DMS53 treated with DMSO at 0.1 percent for 48 hours (cell line): ENCODE data around the gene ARAF.

ENCODE experiments used
- DNase-seq: peaks from one replicate; lab custom pipeline; 2025; ENCODE audit not compliant: unreplicated experiment; lab: John Stamatoyannopoulos, UW

ARAF gene

DNA sequence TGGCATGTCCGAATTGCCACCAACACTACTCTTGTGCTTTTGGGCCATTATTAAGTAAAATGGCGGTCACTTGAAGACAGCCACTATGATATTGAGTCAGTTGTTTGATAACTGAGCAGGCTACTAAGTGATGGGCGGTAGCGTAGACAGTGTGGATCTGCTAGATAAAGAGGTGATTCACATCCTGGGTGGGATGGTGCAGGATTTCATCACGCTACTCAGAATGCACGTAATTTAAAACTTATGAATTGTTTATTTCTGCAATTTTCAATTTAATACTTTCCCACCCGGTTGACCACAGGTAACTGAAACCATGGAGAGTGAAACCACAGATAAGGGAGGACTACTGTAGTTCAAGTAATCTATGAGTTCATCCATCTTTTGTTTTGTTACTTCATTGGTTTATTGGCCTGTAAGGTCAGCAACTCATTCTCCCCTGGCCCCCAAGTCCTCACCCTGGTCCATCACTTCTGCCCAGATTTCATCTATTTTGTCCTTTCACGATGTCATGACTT lies 2.9 kb downstream of the ARAF start:
- DNase-seq: no peak

DNA sequence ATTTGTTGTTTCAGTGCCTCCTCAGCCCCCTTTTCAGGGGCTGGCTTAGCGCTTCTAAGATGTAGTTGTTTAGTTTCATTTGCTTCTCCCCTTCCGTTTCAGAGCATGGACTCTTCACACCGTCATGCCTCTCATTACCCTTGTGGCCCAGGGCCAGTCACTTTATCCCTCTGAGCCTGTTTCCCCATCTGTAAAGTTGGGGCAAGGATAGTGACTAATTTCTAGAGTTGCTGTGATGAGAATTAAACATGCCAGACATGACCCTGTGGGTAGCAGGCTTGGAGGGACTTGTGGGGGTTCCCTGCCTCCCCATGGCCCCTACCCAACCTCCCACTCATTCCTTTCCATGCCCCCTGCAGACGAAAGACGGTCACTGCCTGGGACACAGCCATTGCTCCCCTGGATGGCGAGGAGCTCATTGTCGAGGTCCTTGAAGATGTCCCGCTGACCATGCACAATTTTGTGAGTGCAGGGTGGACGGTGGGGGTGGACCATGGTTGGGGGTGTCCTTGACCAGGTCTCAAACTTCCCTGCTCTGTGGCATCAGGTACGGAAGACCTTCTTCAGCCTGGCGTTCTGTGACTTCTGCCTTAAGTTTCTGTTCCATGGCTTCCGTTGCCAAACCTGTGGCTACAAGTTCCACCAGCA lies 3.6 kb downstream of the ARAF start:
- no peak for DNase-seq

DNA sequence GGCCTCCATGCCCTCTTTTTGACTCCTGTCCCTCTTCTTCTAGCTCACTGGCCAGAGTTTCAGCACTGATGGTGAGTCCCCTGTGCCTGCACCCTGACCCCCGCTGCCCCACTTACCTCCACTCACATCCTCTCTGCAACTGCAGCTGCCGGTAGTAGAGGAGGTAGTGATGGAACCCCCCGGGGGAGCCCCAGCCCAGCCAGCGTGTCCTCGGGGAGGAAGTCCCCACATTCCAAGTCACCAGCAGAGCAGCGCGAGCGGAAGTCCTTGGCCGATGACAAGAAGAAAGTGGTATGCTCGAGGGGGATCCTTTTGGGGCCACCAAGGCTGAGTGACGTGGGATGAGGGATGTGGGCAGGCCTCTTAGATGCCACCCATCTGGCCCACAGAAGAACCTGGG lies 5.8 kb downstream of the ARAF start:
- no peak for DNase-seq

DNA sequence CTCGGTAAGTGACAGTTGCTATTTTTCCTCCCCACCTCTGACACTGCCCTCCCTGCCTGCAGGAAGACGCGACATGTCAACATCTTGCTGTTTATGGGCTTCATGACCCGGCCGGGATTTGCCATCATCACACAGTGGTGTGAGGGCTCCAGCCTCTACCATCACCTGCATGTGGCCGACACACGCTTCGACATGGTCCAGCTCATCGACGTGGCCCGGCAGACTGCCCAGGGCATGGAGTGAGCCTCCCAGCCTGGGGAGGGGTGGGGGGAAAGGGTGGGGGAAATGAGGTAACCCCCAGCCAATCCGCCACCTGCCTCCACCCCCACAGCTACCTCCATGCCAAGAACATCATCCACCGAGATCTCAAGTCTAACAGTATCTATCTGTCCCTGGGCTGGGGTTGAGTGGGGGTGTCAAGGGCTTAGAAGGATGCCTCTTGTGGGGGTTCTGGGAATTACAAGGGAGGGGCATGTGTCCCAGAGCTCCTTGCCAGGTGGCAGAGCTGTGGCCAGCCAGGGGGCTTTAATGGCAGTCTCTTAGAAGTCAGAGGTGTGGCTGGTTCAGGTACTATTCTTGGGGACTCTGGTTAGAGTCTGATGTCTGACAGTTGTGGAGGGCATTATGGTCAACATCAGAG lies 7.8 kb downstream of the ARAF start:
- no peak for DNase-seq

DNA sequence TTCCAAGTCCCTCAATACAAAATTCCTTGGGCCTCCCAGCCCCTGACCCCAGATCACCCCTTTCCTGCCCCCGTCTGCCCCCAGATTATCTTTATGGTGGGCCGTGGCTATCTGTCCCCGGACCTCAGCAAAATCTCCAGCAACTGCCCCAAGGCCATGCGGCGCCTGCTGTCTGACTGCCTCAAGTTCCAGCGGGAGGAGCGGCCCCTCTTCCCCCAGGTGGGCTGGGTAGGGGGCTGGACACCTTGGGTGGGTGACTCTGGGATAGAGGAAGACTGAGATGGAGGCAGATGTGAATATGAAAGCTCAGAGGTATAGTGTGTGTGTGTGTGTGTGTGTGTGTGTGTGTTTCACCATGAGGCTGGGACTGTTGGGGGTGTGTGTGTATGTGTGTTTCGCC lies 9.8 kb downstream of the ARAF start:
- DNase-seq: no peak

DNA sequence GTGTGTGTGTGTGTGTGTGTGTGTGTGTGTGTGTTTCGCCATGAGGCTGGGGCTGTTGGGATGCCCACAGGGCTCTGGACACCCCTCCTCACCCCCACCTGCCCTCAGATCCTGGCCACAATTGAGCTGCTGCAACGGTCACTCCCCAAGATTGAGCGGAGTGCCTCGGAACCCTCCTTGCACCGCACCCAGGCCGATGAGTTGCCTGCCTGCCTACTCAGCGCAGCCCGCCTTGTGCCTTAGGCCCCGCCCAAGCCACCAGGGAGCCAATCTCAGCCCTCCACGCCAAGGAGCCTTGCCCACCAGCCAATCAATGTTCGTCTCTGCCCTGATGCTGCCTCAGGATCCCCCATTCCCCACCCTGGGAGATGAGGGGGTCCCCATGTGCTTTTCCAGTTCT lies 10.2 kb downstream of the ARAF start:
- DNase-seq: no peak

DNA sequence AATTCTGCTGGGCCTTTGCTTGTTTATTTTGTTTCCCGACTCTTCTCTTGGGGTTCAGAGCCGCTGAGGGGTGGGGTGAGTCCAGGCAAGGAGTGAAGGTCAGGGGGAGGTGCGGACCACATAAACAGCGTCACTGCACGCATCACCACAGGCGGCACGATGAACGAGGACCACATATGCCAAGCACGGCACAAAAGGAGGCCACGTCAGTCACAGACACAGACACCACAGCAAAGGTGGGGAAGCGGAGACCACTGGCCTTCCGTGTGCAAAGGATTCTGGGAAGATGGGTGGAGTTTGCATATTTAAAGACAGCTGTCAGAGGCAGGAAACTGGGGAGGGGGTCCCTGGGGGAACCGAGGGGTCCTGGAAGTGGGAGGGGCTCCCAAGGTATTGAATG lies 10.9 kb downstream of the ARAF start:
- DNase-seq: no peak

DNA sequence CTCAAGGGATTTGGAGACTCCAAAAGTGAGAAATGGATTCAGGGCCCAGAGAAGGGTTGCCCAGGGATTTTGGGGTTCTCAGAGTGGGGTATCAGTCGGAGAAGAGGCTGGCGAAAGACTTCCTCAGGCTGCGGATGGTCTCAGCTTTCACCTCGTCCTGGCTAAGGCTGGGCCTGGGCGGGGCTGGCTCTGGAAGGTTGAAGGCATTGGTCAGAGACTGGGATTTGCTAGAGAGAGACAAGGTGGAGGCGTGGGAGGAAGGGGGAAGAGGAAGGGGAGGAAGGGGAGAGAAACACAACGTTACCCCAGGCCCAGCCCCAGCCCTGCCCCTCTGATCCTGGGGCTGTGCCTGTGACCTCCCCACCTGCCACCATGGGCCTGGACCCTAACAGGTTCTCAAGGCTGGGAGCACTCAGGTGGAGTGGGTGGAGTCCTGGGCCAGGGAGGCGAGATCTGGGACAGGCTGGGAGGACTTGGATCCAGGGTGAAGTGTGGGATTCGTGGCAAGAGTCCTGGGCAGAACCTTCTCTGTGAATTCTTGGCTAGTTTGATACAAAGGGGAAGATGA lies 11.9 kb downstream of the ARAF start:
- no peak for DNase-seq

DNA sequence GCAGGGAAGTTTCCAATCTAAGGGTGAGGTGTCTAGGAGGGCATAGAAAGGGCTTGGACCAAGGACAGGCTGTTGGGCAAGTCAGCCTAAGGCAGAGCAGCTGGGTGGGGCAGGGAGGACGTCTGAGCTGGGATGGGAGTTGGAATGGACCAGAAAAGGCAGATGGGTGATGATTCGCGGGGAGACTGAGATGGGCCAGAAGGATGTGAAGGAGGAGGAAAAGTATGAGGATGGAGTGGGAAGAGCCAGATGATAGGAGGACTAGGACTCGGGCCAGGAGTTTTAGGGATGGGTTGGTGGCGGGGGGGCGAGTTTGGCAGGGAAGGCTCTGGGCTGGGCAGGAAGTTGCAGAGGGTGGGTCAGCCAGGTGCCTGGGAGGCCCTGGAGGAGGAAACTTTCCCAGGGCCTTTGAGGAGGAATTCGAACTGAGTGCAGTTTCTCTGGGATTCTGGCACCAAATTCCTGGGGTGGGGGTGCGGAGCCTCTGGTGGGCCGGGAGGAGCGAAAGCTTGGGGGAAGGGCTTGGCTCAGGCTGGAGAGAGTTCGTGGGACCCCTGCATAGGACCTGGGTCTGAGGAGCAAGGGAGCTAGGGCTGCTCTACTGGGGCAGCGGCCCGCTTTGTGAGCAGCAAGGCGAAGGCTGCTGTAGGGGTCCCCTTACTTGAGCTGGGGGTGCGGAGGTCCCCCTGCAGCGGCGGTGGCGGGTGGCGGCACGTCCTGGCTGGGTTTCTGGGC lies 12.5 kb downstream of the ARAF start:
- DNase-seq: no peak

DNA sequence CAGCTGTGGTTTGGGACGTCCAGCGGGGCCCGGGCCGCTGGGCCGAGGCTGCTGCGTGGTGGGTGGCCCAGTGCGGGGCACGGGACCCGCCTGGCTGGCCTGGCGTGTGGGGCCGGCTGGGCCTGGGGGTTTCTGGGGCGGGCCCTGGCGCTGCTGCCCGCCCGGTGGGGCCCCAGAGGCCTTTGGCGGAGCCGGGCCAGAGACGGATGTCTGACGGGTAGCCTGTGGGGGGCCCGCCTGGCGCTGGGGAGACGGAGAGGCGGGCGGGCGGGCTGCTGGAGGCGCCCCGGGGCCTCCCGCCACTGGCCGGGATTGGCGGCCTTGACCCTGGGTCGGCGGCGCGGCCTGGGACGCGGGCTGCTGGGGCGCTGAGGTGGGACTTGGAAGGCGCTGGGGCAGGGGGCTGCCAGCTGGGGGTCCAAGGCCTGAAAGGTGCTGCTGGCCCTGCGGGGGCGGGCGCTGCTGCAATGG lies 13.1 kb downstream of the ARAF start:
- no peak for DNase-seq

DNA sequence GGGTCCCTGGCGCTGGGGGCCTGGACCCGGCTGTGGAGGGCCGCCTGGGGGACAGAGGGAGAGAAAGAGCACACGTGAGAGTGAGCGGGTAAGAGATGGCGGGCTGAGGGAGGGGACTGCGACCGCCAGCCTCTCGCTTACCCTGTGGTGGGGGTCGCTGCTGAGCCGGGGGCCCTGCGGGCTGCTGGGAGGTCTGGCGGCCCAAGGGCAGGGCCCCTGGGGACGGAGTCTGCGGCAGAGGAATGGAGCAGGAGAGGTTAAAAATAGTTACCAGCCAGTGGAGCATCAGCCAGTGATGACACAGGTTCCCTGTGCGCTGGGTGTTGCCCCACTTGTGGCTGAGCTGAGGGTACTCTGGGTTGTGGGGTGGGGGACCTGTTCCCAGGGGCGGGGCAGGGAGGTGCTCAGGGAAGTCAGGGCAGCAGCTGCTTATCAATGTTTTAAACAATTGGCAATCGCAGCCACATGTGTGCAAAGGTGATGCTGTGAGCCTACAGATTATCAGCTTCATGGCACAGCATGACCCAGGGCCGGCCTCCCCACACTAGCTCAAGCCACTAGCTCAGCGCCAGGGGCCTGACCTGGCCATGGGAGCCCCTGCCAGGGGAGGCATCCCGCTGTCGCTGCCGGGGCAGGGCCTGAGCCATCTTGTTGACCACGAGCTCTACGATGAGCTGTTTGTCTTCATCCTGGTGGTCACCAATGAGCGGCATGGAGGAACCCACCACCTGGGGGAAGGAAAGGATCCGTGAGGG lies 13.7 kb downstream of the ARAF start:
- DNase-seq: no peak

DNA sequence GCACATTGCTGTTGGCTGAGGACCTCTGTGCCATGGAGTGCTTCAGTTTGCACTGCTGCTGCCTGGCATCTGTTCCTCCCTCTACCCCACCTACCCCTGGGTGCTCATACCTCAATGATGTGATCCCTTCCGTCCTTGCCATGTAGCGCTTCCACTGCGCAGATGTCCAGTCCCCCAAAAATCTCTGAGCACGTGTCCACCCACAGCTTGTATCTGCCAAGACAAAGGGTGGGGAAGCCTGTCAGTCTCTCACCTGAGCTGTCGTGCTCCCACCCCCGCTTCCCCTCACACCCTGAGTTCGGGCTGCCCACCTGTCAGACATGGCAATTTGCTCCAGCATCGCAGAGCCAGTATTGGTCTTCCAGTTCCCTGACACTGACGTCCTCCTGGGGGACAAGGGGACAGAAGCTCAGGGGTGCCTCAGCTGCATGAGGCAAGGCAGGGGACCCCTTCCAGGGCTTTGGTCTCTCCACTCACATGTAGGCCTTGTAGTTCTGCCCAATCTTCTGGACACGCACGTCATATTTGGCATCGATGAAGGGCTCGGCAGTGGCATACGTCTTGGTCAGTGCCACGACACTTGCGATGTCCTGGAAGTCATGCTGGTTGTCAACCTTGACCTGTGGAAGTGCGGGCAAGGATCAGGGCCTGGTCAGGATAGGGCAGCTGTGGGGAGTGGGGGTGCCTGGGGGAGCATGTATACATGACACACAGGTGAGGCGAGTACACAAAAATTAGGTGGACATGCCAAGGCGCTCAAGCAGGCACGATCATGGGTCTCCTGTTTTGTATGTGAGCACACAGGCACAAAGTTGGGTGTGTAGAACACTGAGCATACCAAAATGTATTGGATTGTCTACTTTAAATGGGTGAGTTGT lies 15.3 kb downstream of the ARAF start:
- no peak for DNase-seq

DNA sequence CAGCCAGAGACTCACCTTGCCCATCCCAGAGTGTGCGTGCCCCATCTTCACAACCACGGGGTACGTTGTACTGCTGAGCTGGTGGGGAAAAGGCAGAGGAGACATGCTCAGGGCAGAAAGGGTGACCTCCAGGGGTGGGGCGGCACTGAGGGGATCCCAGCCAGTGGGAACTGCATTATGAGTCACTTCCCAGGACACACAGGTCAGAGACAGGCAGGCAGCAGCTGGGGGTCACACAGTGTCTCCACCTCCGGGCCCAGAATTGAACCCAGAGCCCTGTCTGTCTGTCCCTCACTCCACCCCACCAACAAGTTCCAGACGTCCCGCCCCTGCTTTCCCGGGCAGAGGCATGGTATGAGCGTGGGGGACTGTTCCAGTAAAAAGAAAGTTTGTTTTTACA lies 16.4 kb downstream of the ARAF start:
- no peak for DNase-seq

DNA sequence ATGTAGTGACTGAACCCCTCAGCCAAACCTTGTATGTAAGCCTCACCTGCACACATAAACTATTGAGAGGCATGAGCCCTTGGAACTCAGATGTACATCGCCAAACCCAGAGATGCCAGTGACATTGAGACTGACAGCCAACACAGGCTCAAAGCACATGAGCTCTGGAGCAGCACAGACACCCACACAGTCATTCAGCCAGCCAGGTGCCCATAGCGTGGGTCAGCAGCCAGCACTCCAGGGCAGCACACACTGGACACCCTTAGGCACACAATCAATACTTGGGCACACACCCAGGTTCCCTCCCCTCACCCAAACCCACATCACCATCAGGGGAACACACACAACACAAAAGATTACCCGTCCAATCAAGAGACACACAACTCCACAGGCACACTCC lies 16.9 kb downstream of the ARAF start:
- DNase-seq: no peak

DNA sequence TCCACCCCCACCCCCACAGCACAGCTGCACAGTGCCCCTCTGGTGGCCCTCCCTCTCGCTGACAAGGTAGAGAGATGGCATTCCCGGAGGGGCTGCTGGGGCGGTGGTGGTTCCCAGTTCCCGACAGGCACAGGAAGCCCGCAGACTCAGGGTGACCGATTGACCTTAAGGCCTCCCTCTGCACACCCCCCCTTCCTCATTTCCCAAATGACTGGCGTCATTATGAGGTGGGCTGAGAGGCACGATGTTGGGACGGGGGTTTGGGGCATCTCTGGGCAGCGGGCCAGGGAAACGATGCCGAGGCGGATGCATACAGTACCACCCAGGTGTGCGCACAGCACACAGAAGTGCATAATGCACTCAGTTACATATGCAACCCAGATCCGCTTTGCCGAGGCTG lies 17.7 kb downstream of the ARAF start:
- DNase-seq: no peak

DNA sequence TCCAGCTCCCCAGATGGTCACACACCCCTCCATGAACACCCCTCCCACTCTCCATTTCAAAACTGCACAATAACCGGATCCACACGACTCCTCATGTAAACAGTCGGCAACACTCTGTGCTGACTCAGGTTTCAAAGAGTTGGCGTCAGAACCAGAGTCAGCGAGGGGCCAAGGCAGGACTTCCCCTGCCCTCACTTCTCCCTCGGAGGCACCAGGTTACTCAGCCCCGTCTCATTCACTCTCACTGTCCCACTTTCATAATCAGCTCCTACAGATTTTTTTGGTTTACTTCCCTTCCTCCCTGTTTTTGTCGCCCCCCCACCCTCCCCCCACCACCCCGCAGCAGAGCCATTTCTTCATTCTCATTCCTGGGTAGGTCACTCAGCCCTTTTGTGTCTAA lies 18.5 kb downstream of the ARAF start:
- DNase-seq: no peak

DNA sequence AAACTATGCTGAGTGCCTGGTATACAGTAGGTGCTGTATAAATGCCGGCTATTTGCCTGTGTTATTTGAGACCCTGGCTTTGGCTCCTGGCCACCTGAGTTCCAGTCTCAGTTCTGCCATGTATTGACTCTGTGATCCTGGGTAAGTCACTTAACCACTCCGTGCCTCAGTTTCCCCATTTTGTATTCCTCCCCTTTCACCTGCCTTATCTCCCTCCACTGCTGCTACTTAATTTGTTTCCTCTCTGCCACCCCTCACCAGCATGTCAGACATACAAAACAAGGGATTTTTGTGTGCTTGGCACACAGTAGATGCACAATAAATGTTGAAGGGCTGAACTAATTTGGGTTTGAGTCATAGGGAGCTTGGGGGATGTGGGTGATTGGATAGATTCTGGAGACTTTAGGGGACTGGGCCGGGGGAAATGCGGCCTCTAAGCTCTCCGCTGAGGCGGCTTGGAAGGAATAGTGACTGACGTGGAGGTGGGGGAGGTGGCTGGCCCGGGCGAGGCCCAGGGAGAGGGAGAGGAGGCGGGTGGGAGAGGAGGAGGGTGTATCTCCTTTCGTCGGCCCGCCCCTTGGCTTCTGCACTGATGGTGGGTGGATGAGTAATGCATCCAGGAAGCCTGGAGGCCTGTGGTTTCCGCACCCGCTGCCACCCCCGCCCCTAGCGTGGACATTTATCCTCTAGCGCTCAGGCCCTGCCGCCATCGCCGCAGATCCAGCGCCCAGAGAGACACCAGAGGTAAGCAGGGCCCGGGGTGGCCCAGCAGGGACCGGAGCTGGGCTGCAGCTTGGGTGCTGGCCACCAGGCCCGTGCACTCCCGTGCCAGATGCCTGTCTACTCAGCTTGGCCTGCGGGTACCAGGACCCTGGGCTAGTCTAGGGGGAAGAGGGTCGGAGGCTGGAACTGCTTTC lies 21.0 kb downstream of the ARAF start, which contains the start of gene TIMP1:
TSS of gene TIMP1 (plus strand) at position 706 of the 917 bp plus-strand sequence. CDS start 980 bp downstream, outside the sequence.
- peak; percentile 78 for DNase-seq

DNA sequence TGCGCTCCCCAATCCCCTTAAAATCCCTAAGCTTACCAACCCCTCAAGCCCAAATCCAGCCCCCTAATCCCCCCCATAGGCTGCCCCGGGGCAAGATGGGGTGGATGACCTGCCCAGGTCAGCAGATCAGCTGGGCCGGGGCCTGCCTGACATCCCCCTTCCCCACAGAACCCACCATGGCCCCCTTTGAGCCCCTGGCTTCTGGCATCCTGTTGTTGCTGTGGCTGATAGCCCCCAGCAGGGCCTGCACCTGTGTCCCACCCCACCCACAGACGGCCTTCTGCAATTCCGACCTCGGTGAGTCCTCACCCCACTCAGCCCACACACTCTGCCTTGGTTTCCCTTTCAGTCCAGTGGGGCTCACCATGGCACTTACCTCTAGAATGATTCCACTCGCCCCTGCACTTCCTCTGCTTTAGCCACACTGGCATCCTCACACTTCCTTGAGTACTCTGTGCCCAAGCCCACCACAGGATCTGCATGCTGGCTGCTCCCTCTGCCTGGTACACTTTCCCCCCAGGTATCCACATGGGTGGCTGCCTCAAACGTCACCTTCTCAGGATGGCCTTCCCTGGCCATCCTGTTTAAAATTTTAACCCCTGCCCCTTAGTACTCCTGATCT lies 22.3 kb downstream of the ARAF start:
- no peak for DNase-seq
